ENCODE measurements around the gene PLCB1.

- TF ChIP-seq FOXP2 (optimal IDR thresholded peaks at IDR 0.05; ENCODE audit: control extremely low read depth, extremely low read length, insufficient read depth), result no peak
- no peak for TF ChIP-seq EZH2 (IDR thresholded peaks at IDR 0.05)
Measured at GRCh38 chr20:8870652-8871051, 738.6 kb downstream of the PLCB1 start.

All from SK-N-MC (cell line).